Upper lobe of left lung (tissue), 6 donors: ENCODE data around the gene SELENON. TPM values are rescaled to one million over a fixed set of nuclear protein-coding genes. Genes with fewer than 3 reads are reported as not detected.

Experiments used
- ATAC-seq, 2 donors: fragments of 200-7000 bp; cut with Tn5 transposase; one replicate each; pipeline ENCODE4 v1.9.1; 2022; ENCODE audit warnings: mild to moderate bottlenecking in 2 of 2, moderate library complexity in 2 of 2; ENCODE audit not compliant: low FRiP score in 2 of 2
- DNase-seq, 2 donors: peaks; one replicate each; pipeline ENCODE4 v3.0.0-alpha.2; 2019 to 2020
- H3K27ac ChIP-seq, 4 donors: fragments of 200-600 bp; sonication (generic); one replicate each; pipeline ENCODE4 v1.5.1; 2016 to 2019
- H3K27me3 ChIP-seq, 4 donors: fragments of 200-600 bp; sonication (generic); one replicate each; pipeline ENCODE4 v1.5.1; 2017 to 2019
- H3K36me3 ChIP-seq, 4 donors: fragments of 200-600 bp; sonication (generic); one replicate each; pipeline ENCODE4 v1.5.1; 2016 to 2019
- H3K4me1 ChIP-seq, 4 donors: fragments of 200-600 bp; sonication (generic); one replicate each; pipeline ENCODE4 v1.5.1; 2018 to 2019
- H3K4me3 ChIP-seq, 4 donors: fragments of 200-600 bp; sonication (generic); one replicate each; pipeline ENCODE4 v1.5.1; 2017 to 2019; ENCODE audit warnings: mild to moderate bottlenecking in 2 of 4, moderate library complexity in 1 of 4
- H3K9me3 ChIP-seq, 4 donors: fragments of 200-600 bp; sonication (generic); one replicate each; pipeline ENCODE4 v1.5.1; 2018 to 2019
- EP300 ChIP-seq, 4 donors: sonication (generic); formaldehyde crosslinking; IDR thresholded peaks; one replicate each; pipeline ENCODE4 v1.5.1; 2017; ENCODE audit warnings: antibody characterized with exemption in 4 of 4, control low read depth in 2 of 4
- POLR2A ChIP-seq, 4 donors: fragments of 450-650 bp; IDR thresholded peaks; one replicate each; pipeline ENCODE4 v1.5.1; 2016 to 2017; ENCODE audit warnings: antibody characterized with exemption in 4 of 4, mild to moderate bottlenecking in 2 of 4
- POLR2AphosphoS5 ChIP-seq, 2 donors: sonication (generic); formaldehyde crosslinking; IDR thresholded peaks; one replicate each; pipeline ENCODE4 v1.5.1; 2017; ENCODE audit warnings: antibody characterized with exemption in 2 of 2
- WGBS, 2 donors: methylation state at CpG; one replicate each; pipeline ENCODE4 v1.1.5; 2017 to 2018; 5-methylcytosine and 5-hydroxymethylcytosine counted together
- total RNA-seq, 6 donors: library from RNA; depleted of rRNA in 4 of 6; stranded (reverse); fragments of >200 nt in 4 of 6; gene quantifications; one replicate each; pipeline versions ENCODE4 v1.1.0 to v1.2.1, GENCODE V29; 2016 to 2021
- TF ChIP-seq, protein P1 (sequence below), 6 experiments: fragments of 450-650 bp in 4 of 6; fragments of 200-600 bp in 2 of 6; sonication (generic) in 2 of 6; IDR thresholded peaks; one replicate each; pipeline ENCODE4 v1.5.1; 2016 to 2019; ENCODE audit warnings: antibody characterized with exemption in 6 of 6
- donor health status: DM: no; HTN: no; CAD: no; lungs with moderate emphysema.
- donor health status: DM: no; HTN: yes; CAD: no; lungs with severe emphysema.

SELENON gene
- total RNA-seq, 6 donors from 2014 or later = 22.0 to 91.1 (median 60.5) TPM

DNA sequence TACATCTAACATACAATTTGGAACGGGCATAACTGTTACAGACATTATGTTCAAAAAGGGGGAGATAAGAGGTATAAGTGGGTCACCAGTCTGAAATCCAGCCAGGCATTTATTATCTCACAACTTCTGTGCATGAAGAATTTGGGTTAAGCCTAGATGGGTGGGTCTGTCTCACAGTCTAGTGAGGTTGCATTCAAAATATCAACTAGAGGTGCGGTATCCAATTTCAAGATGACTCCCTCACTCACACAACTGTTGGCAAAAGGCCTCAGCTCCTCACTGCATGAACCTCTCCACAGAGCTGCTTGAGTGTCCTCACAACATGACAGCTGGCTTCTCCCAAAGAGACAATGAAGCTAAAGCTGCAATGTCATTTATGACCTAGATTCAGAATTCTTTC, 54.6 kb downstream of the SELENON start:
- TF ChIP-seq, protein P1, sequence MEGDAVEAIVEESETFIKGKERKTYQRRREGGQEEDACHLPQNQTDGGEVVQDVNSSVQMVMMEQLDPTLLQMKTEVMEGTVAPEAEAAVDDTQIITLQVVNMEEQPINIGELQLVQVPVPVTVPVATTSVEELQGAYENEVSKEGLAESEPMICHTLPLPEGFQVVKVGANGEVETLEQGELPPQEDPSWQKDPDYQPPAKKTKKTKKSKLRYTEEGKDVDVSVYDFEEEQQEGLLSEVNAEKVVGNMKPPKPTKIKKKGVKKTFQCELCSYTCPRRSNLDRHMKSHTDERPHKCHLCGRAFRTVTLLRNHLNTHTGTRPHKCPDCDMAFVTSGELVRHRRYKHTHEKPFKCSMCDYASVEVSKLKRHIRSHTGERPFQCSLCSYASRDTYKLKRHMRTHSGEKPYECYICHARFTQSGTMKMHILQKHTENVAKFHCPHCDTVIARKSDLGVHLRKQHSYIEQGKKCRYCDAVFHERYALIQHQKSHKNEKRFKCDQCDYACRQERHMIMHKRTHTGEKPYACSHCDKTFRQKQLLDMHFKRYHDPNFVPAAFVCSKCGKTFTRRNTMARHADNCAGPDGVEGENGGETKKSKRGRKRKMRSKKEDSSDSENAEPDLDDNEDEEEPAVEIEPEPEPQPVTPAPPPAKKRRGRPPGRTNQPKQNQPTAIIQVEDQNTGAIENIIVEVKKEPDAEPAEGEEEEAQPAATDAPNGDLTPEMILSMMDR (IDR thresholded peaks at IDR 0.05) = no peak
- TF ChIP-seq POLR2A (IDR thresholded peaks at IDR 0.05) (no peak), EP300 (IDR thresholded peaks at IDR 0.05) (no peak), POLR2AphosphoS5 (IDR thresholded peaks at IDR 0.05) (no peak)
- 93 to 98% methylated on average over 2 of the region's 2 CpGs for WGBS, 2 donors
- Histone ChIP-seq H3K4me1 (peaks cover 6 to 8% (median 7%) of the 10 kb centered on the region in 4 donors), H3K27me3 (no peaks in the 10 kb centered on the region), H3K36me3 (no peaks in the 10 kb centered on the region), H3K4me3 (no peak overlapping the region), H3K27ac (no peak overlapping the region), H3K9me3 (no peaks in the 10 kb centered on the region)
- ATAC-seq = no peak
- no peak for DNase-seq

DNA sequence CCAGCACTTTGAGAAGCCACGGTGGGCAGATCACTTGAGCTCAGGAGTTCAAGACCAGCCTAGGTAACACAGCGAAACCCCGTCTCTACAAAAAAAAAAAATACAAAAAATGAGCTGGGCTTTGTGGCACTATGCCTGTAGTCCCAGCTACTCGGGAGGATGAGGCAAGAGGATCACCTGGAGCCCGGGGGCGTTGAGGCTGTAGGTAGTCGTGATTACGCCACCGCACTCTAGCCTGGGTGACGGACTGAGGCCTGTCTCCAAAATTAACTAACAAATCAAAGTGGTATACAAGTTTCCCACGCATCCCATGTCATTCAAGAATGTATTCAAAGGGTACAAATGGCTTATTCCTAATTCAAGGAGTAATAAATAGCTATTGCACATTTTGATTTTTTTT, 56.9 kb downstream of the SELENON start:
- H3K9me3 ChIP-seq = no peaks in the 10 kb centered on the region
- DNase-seq (no peak), ATAC-seq (no peak)
- H3K27ac ChIP-seq = no peak overlapping the region
- TF ChIP-seq, protein P1 (IDR thresholded peaks at IDR 0.05) = no peak
- no peak for TF ChIP-seq EP300 (IDR thresholded peaks at IDR 0.05)
- WGBS, 2 donors = 89 to 91% methylated on average over 11 of the region's 11 CpGs
- no peak overlapping the region for H3K4me3 ChIP-seq
- H3K4me1 ChIP-seq = peaks cover 20 to 27% (median 23%) of the 10 kb centered on the region in 4 donors
- no peaks in the 10 kb centered on the region for H3K36me3 ChIP-seq
- no peaks in the 10 kb centered on the region for H3K27me3 ChIP-seq

DNA sequence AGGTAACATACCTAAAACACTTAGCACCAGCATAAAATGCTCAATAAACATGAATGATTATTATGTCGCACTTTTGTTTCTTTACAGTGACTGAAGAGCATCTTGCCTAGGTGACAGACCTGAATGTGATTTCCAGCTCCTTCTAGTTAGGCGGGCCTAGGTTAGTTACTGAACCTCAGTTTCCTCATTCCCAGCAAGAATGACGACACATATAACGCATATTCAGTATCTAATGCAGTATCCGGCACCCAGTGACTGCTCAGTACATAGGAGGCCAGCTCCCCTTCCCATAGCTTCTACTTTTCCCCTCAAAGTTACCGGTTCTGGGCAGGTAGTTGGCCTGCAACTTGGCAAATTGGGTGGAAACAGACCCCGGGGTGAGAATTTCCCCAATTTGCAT, 58.5 kb downstream of the SELENON start:
- peak overlapping the region in 3 of 4 donors; percentile 45 to 64 (median 56) for H3K4me3 ChIP-seq
- WGBS, 2 donors = 34 to 41% methylated on average over 7 of the region's 7 CpGs
- ATAC-seq = no peak

DNA sequence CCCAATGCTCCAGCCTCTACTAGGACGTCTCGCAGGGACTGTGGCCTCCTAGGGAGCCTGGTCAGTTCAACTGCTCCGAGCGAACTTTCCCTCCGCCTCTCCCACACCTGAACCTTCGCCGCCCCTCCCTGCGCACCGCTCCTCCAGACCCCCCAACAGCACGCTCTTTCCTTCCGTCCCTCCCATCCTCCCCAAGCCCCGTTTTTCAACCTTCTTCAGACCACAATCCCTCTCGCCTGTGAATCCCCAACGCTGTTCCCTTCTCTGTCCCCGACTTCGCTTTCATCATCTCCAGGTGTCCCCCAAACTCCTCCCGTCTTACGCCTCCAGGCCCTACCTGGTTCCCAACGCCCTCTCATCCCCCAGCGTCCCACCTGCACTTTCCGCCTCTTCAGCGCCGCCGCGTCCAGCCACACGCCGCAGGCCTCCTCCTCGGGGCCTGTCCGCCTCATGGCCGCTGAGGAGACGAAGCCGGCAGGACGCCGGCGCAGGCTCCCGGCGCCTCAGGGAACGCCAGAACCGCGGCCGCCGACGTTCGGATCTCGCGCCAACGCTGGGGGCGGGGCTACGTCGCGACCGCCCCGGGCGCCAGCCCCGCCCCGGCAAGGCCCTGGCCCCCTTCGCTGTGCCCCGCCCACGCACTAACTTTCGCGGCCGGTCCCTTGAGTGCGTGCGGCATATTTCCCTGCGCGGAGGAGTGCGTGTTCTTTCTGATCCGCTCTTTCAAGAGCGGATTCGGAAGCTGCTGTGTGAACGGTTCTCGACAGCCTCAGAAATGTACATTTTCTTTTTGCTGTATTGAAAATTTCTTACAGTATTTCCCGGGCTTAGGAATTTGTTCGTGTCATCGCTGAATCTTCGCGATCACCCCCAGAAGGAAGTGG, 59.2 kb downstream of the SELENON start, which contains the start of gene AUNIP:
Gene AUNIP (minus strand): TSS at position 552 of the 884 bp plus-strand sequence. CDS start 100 bp downstream, at position 452.
- Histone ChIP-seq H3K4me3 (peak within 1 kb of the TSS; percentile 12 to 64 (median 50)), H3K27me3 (no peaks in the 10 kb centered on the region), H3K4me1 (peaks cover 20 to 27% (median 23%) of the 10 kb centered on the region in 4 donors), H3K36me3 (peaks cover 0 to 10% (median 2%) of the 10 kb centered on the region in 4 donors), H3K27ac (peak within 1 kb of the TSS; percentile 68 to 84 (median 80)), H3K9me3 (no peaks in the 10 kb centered on the region)
- ATAC-seq (peak; percentile 94 to 98), DNase-seq (peak; percentile 87 to 97)
- 2 to 4% methylated on average over 54 to 64 of the region's 77 CpGs for WGBS, 2 donors
- TF ChIP-seq POLR2AphosphoS5 (IDR thresholded peaks at IDR 0.05) = peak; percentile 87 to 94
- peak in 1 of 4 donors; percentile 7 for TF ChIP-seq EP300 (IDR thresholded peaks at IDR 0.05)
- peak in 3 of 4 donors; percentile 52 to 80 (median 56) for TF ChIP-seq POLR2A (IDR thresholded peaks at IDR 0.05)
- TF ChIP-seq, protein P1 (IDR thresholded peaks at IDR 0.05) = no peak

More for the DNA sequence above, 58.5 kb downstream of the SELENON start:
- Histone ChIP-seq H3K4me1 (peaks cover 20 to 27% (median 23%) of the 10 kb centered on the region in 4 donors), H3K36me3 (peaks cover 0 to 10% (median under 1%) of the 10 kb centered on the region in 4 donors), H3K9me3 (no peaks in the 10 kb centered on the region), H3K27ac (no peak overlapping the region), H3K27me3 (no peaks in the 10 kb centered on the region)
- TF ChIP-seq, protein P1 (IDR thresholded peaks at IDR 0.05) = no peak
- TF ChIP-seq POLR2A (IDR thresholded peaks at IDR 0.05) (no peak), POLR2AphosphoS5 (IDR thresholded peaks at IDR 0.05) (no peak), EP300 (IDR thresholded peaks at IDR 0.05) (no peak)
- DNase-seq = no peak
